Stimulated activated CD8-positive, alpha-beta memory T cell treated with anti-CD3 and anti-CD28 coated beads, Interleukin-12 subunit alpha, Interleukin-12 subunit beta, amount 100 ng/mL, for 1 hour (primary cell): ENCODE results near the gene SYT8.

Experiments used
- DNase-seq: peaks from one replicate; pipeline ENCODE4 v3.0.0-alpha.2; 2020; ENCODE audit warnings: low read depth

SYT8 gene

GRCh38 chr11:1832211-1832919 lies 2.4 kb upstream of the SYT8 start:
- peak; percentile 53 for DNase-seq

- no peak for DNase-seq
Observed at GRCh38 chr11:1832920-1833295, 1.9 kb upstream of the SYT8 start.

- DNase-seq: no peak
Observed at GRCh38 chr11:1834062-1834610, 654 bp upstream of the SYT8 start.

DNA sequence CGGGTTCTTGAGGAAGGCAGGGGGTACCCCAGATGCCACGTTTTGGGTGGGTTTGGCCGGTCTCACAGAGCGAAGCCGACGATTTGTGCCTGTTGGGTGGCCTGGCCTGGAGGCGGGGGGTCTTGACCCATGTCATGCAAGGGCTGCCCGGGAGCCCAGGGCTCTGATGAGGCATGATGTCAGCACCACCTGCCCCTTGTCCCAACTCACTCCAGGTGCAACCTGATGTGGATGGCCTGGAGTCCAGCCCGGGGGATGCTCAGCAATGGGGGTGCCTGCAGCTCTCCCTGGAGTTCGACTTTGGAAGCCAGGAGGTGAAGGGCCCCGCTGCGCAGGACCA lies 851 bp downstream of the SYT8 start:
- no peak for DNase-seq

DNA sequence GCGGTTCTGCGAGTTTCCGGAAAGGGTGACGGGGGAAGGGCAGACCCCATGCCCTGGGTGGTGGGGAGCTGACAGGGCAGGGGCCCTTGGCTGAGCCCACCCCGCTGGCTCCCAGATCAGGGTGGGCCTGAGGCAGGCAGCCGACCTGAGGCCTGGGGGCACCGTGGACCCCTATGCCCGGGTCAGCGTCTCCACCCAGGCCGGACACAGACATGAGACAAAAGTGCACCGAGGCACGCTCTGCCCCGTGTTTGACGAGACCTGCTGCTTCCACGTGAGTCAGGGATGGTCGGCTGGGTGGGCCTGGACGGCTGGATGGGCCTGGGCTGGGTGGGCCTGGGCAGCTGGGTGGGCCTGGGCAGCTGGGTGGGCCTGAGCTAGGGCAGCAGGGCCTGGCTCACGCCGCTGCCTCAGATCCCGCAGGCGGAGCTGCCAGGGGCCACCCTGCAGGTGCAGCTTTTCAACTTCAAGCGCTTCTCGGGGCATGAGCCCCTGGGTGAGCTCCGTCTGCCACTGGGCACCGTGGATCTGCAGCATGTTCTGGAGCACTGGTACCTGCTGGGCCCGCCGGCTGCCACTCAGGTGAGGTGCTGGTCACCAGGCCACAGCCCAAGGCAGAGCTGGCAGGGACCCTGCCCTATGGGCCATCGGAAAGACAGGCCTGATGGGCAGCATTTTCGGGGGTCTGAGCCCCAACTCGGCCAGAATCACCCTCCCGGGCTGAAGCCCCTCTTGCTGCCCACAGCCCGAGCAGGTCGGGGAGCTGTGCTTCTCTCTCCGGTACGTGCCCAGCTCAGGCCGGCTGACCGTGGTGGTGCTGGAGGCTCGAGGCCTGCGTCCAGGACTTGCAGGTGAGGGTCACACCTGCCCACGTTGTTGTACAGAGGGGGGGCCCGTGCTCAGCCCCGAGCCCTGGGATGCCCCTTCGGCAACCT lies 1.5 kb downstream of the SYT8 start:
- no peak for DNase-seq

GRCh38 chr11:1837171-1838076 lies 2.6 kb downstream of the SYT8 start:
- DNase-seq: peak; percentile 71

DNA sequence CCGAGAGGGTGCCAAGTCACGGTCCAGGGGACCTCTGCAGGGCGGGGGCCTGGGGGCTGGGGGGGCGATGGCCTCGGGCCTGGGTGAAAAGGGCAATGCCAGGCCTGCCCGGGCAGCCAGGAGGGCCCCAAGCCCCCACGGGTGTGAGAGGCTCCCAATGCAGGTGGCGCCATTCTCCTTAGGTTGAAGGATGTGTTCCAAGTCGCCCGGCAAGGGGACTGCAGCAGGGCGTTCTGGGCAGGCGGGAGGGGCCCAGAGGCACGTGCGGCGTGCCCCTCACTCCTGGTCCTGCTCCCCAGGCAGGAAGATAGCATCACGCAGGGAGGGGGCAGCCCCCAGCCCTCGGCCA lies 3.3 kb downstream of the SYT8 start:
- DNase-seq: no peak

DNA sequence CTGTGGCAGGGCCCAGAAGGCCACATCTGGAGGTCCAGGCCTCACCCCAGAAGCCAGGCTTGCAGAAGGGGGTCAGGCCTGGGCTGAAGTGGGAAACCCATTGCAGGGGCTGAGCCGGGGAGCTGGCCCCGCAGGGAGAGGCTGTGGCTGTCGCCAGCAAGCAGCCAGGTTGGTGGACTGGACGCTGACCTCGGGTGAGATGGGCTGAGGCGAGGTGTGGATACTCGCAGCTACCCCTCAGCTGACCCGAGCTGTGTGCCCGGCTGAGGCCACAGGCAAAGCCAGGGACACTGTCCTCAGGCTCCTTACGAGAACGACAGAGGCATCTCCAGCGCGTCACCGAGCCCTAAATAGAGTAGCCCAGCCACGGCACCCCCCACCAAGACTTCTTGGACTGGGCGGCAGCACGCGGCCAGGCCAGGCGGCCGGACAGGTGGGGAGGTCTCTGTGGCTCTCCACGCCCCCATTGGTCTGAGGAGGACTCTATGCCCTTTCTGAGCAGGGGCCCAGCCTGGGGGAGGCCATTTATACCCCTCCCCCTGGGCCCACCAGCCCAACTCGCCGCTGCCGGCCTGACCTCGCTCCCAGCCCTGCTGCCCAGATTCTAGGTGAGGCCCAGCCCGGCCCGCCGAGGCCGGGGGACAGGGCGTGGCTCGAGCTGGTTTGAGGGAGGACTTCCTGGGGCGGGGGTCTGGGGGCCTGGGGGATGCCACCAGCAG lies 3.8 kb downstream of the SYT8 start, which contains the start of gene TNNI2:
Gene TNNI2 (plus strand): TSS at position 556 of the 719 bp plus-strand sequence. CDS start 716 bp downstream, outside the sequence.
- no peak for DNase-seq

- DNase-seq: no peak
Observed at GRCh38 chr11:1839204-1839923, 4.6 kb downstream of the SYT8 start.

GRCh38 chr11:1839924-1840779 lies 5.4 kb downstream of the SYT8 start:
- DNase-seq: no peak

GRCh38 chr11:1840780-1841480 lies 6.1 kb downstream of the SYT8 start:
- no peak for DNase-seq

- DNase-seq: no peak
Observed at GRCh38 chr11:1841511-1842148, 6.8 kb downstream of the SYT8 start.

GRCh38 chr11:1842149-1843097 lies 7.6 kb downstream of the SYT8 start:
- DNase-seq: no peak

- DNase-seq: no peak
Observed at GRCh38 chr11:1843098-1843473, 8.3 kb downstream of the SYT8 start.

DNA sequence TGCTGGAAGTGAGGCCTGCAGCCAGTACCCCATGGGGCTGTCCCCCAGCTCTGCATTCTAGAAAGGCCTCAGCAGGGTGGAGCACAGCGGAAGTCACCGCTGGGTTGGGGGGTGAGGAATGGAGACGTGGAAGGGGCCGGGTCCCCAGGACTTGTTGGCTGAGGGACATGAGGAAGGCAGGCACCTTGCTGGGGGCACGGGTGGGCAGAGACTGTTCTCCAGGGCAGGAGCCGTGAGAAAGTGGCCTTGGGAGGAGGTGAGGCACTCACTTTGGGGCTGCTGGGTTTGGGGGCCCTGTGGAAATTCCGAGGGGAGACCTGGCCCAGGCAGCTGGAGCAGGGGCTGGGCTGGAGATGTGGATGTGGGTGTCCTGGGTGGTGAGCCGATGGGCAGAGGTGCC lies 9.0 kb downstream of the SYT8 start:
- no peak for DNase-seq

DNA sequence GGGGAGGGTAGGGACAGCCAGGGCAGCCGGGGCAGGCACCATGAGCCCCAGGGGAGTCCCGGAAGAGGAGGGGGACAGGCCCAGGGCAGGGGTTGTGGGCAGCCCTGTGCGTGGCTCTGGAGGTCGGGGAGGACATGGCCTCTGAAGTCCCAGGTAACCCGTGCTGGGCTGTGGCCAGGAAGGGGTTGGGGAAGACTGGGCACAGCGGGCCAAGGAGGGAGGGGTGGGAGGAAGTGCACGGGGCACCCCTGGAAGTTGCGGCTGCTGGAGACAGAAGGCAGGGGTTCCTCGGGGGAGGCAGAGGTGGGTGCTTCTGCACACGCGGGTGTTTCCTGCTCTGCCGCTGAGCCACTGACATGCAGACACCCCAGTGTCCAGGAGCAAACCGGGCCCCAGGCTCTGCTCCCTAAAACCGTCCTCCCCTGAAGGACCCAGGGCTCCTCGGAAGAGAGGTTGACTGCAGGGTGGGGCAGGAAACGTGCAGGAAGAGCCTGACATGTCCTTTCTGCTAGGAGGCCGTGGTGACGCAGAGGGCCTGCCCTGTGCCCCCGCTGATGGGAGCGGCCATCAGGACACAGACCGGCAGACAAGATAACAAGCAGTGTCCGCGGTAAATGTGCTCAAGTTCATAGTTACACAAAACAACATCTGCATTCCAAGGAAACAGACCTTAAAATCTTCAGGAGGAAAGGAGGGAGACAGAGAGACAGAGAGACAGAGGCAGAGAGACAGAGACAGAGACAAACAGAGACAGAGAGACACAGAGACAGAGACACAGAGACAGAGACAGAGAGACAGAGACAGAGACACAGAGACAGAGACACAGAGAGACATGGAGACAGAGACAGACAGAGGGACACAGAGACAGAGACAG lies 9.7 kb downstream of the SYT8 start:
- DNase-seq: no peak

GRCh38 chr11:1845095-1845429 lies 10.3 kb downstream of the SYT8 start:
- no peak for DNase-seq
